Activated naive CD4-positive, alpha-beta T cell treated with anti-CD3 and anti-CD28 coated beads for 36 hours (primary cell): ENCODE data around the gene HJURP. TPM values are rescaled to one million over a fixed set of nuclear protein-coding genes. Genes with fewer than 3 reads are reported as not detected.

Source experiments
- CTCF ChIA-PET: fragments of 350-600 bp; sonication (Branson Sonifier 250); formaldehyde crosslinking; loops from one replicate; lab custom pipeline; 2021; ENCODE audit warnings: antibody characterized with exemption; lab: Charles Lee
- DNase-seq: peaks from one replicate; pipeline ENCODE4 v3.0.0-alpha.2; 2020
- H3K27ac Mint-ChIP-seq: one replicate; pipeline ENCODE4 v1.8.0; 2021; ENCODE audit warnings: mild to moderate bottlenecking, mixed read lengths
- H3K27me3 Mint-ChIP-seq: one replicate; pipeline ENCODE4 v1.8.0; 2021; ENCODE audit warnings: low read depth, mixed read lengths
- H3K36me3 Mint-ChIP-seq: one replicate; pipeline ENCODE4 v1.8.0; 2021; ENCODE audit warnings: low read depth, mixed read lengths
- H3K4me1 Mint-ChIP-seq: one replicate; pipeline ENCODE4 v1.8.0; 2021; ENCODE audit warnings: low read depth, mixed read lengths
- H3K4me3 Mint-ChIP-seq: one replicate; pipeline ENCODE4 v1.8.0; 2021; ENCODE audit warnings: mild to moderate bottlenecking, moderate library complexity, mixed read lengths
- H3K9me3 Mint-ChIP-seq: one replicate; pipeline ENCODE4 v1.8.0; 2021; ENCODE audit warnings: mixed read lengths
- intact Hi-C: fragments of 100-400 bp; cut with micrococcal nuclease; formaldehyde crosslinking; loops from one replicate; pipeline ENCODE4 v1.15.1; 2023
- total RNA-seq, 2 experiments: library from RNA; stranded (reverse); gene quantifications; one replicate each; pipeline ENCODE4 v1.2.3, GENCODE V29; 2021

HJURP gene
- total RNA-seq, 2 experiments from 2014 or later: 127 to 129 TPM

- intact Hi-C loops: no loop called here
- Mint-ChIP-seq H3K27ac (no peak overlapping the region), H3K27me3 (no peaks in the 10 kb centered on the region), H3K36me3 (peaks cover 67% of the 10 kb centered on the region), H3K4me3 (no peak overlapping the region), H3K4me1 (peaks cover 10% of the 10 kb centered on the region), H3K9me3 (no peaks in the 10 kb centered on the region)
- CTCF ChIA-PET: no interaction called here
- no peak for DNase-seq
Measured at GRCh38 chr2:233836359-233836758, 18.0 kb downstream of the HJURP start.

GRCh38 chr2:233835230-233836186 lies 18.8 kb downstream of the HJURP start:
- H3K27ac Mint-ChIP-seq: no peak overlapping the region
- H3K27me3 Mint-ChIP-seq: no peaks in the 10 kb centered on the region
- CTCF ChIA-PET: interaction anchor here (1.4 to 1.7 kb wide), 2 partner anchors 11 to 124 kb away, joined by 3 read pairs; no protein-coding TSS in a partner anchor
- peaks cover 58% of the 10 kb centered on the region for H3K36me3 Mint-ChIP-seq
- intact Hi-C loops: no loop called here
- DNase-seq: no peak
- no peak overlapping the region for H3K4me3 Mint-ChIP-seq
- H3K4me1 Mint-ChIP-seq: peaks cover 10% of the 10 kb centered on the region
- H3K9me3 Mint-ChIP-seq: no peaks in the 10 kb centered on the region

DNA sequence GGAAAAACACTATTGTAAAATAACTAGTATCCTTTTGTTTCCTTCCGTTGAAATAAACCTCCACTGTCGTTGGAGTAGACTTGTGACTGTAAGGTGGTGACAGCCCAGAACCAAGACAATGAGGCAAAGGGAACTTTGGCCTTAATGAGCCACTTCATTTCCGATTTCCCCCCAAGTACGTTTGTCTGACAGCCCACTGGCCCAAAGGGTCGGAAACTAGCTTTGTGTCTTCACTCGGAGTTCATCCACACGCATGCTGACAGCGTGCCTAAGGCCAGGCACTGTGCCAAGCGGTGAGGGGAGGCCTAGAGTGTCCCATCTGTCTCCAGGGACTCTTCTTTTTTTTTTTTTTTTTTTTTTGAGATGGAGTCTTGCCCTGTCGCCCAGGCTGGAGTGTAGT lies 21.0 kb downstream of the HJURP start:
- H3K4me3 Mint-ChIP-seq: no peak overlapping the region
- no peak for DNase-seq
- H3K4me1 Mint-ChIP-seq: peaks cover 2% of the 10 kb centered on the region
- no peak overlapping the region for H3K27ac Mint-ChIP-seq
- H3K27me3 Mint-ChIP-seq: no peaks in the 10 kb centered on the region
- no peaks in the 10 kb centered on the region for H3K9me3 Mint-ChIP-seq
- CTCF ChIA-PET: interaction anchor here (0.5 kb wide), 1 partner anchor 165 kb away, joined by 4 read pairs; no protein-coding TSS in a partner anchor
- intact Hi-C loops: no loop called here
- peaks cover 36% of the 10 kb centered on the region for H3K36me3 Mint-ChIP-seq

- Mint-ChIP-seq H3K4me3 (no peak overlapping the region), H3K27ac (no peak overlapping the region), H3K36me3 (peaks cover 32% of the 10 kb centered on the region), H3K27me3 (no peaks in the 10 kb centered on the region), H3K9me3 (no peaks in the 10 kb centered on the region), H3K4me1 (no peaks in the 10 kb centered on the region)
- no peak for DNase-seq
- intact Hi-C loops: no loop called here
- CTCF ChIA-PET: interaction anchor here (0.5 to 0.7 kb wide), 2 partner anchors 55 to 165 kb away, joined by 4 read pairs; no protein-coding TSS in a partner anchor
Measured at GRCh38 chr2:233832869-233833311, 21.4 kb downstream of the HJURP start.

GRCh38 chr2:233832414-233832813 lies 21.9 kb downstream of the HJURP start:
- DNase-seq: no peak
- no peaks in the 10 kb centered on the region for H3K4me1 Mint-ChIP-seq
- no peaks in the 10 kb centered on the region for H3K9me3 Mint-ChIP-seq
- H3K36me3 Mint-ChIP-seq: peaks cover 27% of the 10 kb centered on the region
- intact Hi-C loops: no loop called here
- CTCF ChIA-PET: interaction anchor here (0.7 kb wide), 1 partner anchor 55 kb away, joined by 4 read pairs; no protein-coding TSS in a partner anchor
- H3K27ac Mint-ChIP-seq: no peak overlapping the region
- H3K27me3 Mint-ChIP-seq: no peaks in the 10 kb centered on the region
- H3K4me3 Mint-ChIP-seq: no peak overlapping the region

DNA sequence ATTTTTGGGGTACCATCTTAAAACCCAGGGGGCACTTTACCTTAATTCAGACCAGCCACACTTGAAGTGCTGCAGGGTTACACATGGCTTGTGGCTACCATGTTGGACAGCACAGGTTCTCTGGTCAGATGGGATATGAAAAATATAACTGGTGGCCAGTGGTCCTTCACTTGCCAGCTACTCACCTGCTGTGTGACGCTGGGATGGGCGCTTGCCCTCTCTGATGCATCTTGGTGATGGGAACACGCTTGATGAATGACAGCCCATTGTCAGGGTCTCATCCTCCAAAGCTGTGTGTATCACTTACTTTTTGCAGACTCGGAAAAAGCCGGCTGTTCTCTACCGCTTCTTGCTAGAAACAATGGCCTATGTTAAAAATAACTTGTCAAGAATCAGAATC lies 22.5 kb downstream of the HJURP start:
- intact Hi-C loops: no loop called here
- CTCF ChIA-PET: interaction anchor here (0.7 kb wide), 1 partner anchor 56 kb away, joined by 4 read pairs; no protein-coding TSS in a partner anchor
- Mint-ChIP-seq H3K27ac (no peak overlapping the region), H3K27me3 (no peaks in the 10 kb centered on the region), H3K9me3 (no peaks in the 10 kb centered on the region), H3K36me3 (peaks cover 22% of the 10 kb centered on the region), H3K4me3 (no peak overlapping the region), H3K4me1 (no peaks in the 10 kb centered on the region)
- DNase-seq: no peak

GRCh38 chr2:233831011-233831721 lies 23.2 kb downstream of the HJURP start:
- CTCF ChIA-PET: interaction anchor here (0.5 kb wide), 1 partner anchor 23 kb away, joined by 3 read pairs; the partner anchor contains the start of gene HJURP
- H3K9me3 Mint-ChIP-seq: no peaks in the 10 kb centered on the region
- H3K27me3 Mint-ChIP-seq: no peaks in the 10 kb centered on the region
- no peak overlapping the region for H3K4me3 Mint-ChIP-seq
- no peak for DNase-seq
- intact Hi-C loops: no loop called here
- H3K27ac Mint-ChIP-seq: no peak overlapping the region
- peaks cover 15% of the 10 kb centered on the region for H3K36me3 Mint-ChIP-seq
- no peaks in the 10 kb centered on the region for H3K4me1 Mint-ChIP-seq

DNA sequence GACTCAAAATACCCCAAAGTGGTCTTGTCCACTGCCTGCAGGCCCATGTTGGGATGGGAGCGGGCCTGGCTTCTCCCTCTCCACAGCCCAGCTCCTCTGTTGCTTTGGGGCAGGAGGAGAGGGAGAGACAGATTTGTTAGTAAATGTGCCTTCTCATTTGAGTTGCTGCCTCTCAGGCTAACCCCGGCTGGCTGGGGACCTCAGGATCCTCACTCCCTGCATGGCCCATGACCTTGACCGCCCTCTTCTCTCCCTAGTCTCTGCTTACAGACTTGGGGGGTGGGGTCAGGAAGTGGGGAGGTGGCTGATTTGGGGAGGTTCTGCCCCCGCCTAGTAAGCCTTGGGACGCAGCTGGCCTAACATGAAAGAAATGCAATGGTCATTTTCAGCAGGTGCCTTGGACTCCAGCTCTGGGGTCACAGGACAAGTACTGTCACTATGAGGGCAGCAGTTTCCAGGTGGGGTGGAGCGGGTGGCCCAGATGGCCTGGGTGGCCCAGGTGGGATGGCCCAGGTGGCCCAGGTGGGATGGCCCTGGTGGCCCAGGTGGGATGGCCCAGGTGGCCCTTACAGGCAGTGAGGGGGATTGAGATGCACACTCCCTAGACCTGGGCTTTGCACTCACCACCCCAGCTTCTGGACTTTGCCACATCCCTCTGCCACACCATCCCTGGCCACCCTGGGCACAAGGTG lies 24.1 kb downstream of the HJURP start:
- H3K36me3 Mint-ChIP-seq: peaks cover 8% of the 10 kb centered on the region
- no peak overlapping the region for H3K4me3 Mint-ChIP-seq
- H3K4me1 Mint-ChIP-seq: no peaks in the 10 kb centered on the region
- intact Hi-C loops: no loop called here
- CTCF ChIA-PET: no interaction called here
- no peak for DNase-seq
- no peak overlapping the region for H3K27ac Mint-ChIP-seq
- H3K27me3 Mint-ChIP-seq: no peaks in the 10 kb centered on the region
- no peaks in the 10 kb centered on the region for H3K9me3 Mint-ChIP-seq

GRCh38 chr2:233829193-233830110 lies 24.9 kb downstream of the HJURP start:
- no peaks in the 10 kb centered on the region for H3K27me3 Mint-ChIP-seq
- DNase-seq: no peak
- no peaks in the 10 kb centered on the region for H3K9me3 Mint-ChIP-seq
- intact Hi-C loops: no loop called here
- CTCF ChIA-PET: no interaction called here
- H3K27ac Mint-ChIP-seq: no peak overlapping the region
- H3K4me3 Mint-ChIP-seq: no peak overlapping the region
- peaks cover 2% of the 10 kb centered on the region for H3K36me3 Mint-ChIP-seq
- H3K4me1 Mint-ChIP-seq: no peaks in the 10 kb centered on the region

DNA sequence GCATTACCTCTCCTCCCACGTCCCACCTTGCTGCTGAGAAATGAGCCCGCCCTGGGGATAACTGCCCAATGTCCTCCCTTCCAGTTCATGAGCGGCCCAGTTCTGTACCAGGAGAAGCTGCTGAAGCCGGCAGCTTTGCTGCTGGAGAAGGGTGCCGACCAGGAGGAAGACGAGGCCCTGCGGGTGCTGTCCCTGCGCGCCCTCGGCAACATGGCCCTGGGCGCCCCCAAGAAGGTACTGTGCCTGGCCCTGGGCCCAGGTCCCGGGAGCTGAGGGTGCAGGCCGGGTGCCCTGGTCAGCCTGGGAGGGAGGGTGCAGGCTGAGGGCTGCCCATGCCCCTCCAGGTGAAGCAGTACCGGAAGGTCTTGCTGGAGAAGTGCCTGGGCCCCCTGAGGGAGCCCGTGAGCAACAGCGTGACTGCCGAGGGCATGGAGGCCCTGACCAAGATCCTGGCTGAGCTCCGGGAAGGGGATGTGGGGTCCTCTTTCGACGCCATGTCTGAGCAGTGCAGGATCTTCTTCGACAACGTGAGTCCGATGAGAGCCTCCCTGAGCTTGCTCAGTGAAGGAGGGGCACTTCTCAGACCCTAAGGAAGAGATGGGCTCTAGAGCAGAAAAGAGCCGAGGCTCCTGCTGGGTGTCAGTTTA lies 25.7 kb downstream of the HJURP start:
- no peak overlapping the region for H3K4me3 Mint-ChIP-seq
- CTCF ChIA-PET: no interaction called here
- no peaks in the 10 kb centered on the region for H3K4me1 Mint-ChIP-seq
- no peak for DNase-seq
- H3K27me3 Mint-ChIP-seq: no peaks in the 10 kb centered on the region
- intact Hi-C loops: no loop called here
- no peaks in the 10 kb centered on the region for H3K36me3 Mint-ChIP-seq
- H3K27ac Mint-ChIP-seq: no peak overlapping the region
- no peaks in the 10 kb centered on the region for H3K9me3 Mint-ChIP-seq

DNA sequence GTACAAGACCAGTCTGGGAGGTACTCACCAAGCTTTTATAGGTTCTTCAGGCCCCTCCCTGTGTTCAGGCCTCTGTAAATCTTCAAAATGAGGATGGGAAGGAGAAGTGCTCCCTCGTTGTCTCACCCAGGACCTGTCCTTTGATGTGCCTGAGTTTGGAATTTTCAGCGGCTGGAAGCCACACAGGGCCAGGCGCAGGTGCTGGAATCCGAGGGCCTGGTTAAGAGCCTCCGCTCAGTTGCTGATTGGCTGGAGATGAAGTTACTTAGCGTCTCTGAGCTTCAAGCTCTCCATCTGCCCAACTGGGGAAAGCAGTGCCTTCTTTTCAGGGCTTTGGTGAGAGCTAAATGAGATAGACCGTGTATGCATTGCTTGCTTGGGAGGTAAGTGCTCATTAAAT lies 30.0 kb downstream of the HJURP start:
- Mint-ChIP-seq H3K27me3 (no peaks in the 10 kb centered on the region), H3K36me3 (no peaks in the 10 kb centered on the region), H3K4me1 (no peaks in the 10 kb centered on the region), H3K9me3 (no peaks in the 10 kb centered on the region), H3K4me3 (no peak overlapping the region), H3K27ac (no peak overlapping the region)
- intact Hi-C loops: no loop called here
- DNase-seq: no peak
- CTCF ChIA-PET: interaction anchor here (0.6 kb wide), 2 partner anchors 21 to 33 kb away, joined by 3 to 5 read pairs; no protein-coding TSS in a partner anchor
